OCI-LY3 (cell line): ENCODE measurements around the gene ADARB2.

ENCODE experiments used
- EZH2phosphoT487 ChIP-seq: fragments of 200-600 bp; shearing (Covaris generic); IDR thresholded peaks from 2 replicates; pipeline ENCODE4 v1.6.1; 2018; ENCODE audit warnings: antibody characterized with exemption, mixed run types, low read depth
- TF ChIP-seq, protein P1 (sequence below): fragments of 200-600, 300-600 bp; sonication (generic); IDR thresholded peaks from 2 replicates; pipeline ENCODE4 v1.5.1; 2014; ENCODE audit warnings: antibody characterized with exemption, low read length, low read depth

DNA sequence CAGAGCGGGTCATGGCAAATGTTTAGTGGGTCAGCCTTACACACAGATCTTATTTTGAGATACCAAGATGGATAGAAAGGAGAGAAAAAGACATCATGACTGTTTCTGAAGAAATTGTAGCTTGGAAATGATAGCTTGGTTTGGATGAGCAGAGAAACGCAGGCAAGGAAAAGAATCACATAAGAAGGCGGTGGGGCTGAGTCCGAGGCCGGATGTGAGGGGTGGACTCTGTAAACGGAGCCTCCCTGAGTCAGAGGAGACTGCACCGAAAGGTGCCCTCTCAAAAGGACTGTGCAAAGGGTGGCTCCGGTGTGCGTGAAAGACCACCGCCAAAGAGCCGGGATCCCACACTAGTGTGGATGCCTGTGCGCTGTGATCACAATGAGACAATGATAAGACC, 53.7 kb downstream of the ADARB2 start:
- TF ChIP-seq, protein P1, sequence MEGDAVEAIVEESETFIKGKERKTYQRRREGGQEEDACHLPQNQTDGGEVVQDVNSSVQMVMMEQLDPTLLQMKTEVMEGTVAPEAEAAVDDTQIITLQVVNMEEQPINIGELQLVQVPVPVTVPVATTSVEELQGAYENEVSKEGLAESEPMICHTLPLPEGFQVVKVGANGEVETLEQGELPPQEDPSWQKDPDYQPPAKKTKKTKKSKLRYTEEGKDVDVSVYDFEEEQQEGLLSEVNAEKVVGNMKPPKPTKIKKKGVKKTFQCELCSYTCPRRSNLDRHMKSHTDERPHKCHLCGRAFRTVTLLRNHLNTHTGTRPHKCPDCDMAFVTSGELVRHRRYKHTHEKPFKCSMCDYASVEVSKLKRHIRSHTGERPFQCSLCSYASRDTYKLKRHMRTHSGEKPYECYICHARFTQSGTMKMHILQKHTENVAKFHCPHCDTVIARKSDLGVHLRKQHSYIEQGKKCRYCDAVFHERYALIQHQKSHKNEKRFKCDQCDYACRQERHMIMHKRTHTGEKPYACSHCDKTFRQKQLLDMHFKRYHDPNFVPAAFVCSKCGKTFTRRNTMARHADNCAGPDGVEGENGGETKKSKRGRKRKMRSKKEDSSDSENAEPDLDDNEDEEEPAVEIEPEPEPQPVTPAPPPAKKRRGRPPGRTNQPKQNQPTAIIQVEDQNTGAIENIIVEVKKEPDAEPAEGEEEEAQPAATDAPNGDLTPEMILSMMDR: no peak
- TF ChIP-seq EZH2phosphoT487: no peak
